Measurements from ENCODE around the gene GNLY.

GRCh38 chr2:85684806-85685205, 9.4 kb upstream of the GNLY start:
- TF ChIP-seq TAF1 (IDR thresholded peaks at IDR 0.05; ENCODE audit: borderline replicate concordance, low read depth, low read length) (no peak), POLR2A (IDR thresholded peaks at IDR 0.05; ENCODE audit: low read depth, low read length) (no peak)
